Osteoblast (primary cell): Measurements from ENCODE around the gene IDS. TPM values are rescaled to one million over a fixed set of nuclear protein-coding genes. Genes with fewer than 3 reads are reported as not detected.
"Not testable (repeated sequence)": the region's sequence is repeated elsewhere in the genome, so short reads cannot be mapped to it uniquely, and the experiment has no call there.

ENCODE experiments used
- DNase-seq: peaks from one replicate; pipeline ENCODE4 v3.0.0; 2011; ENCODE audit warnings: low spot score, mixed read lengths; ENCODE audit not compliant: insufficient read length; ENCODE audit errors: missing footprints
- H2AFZ ChIP-seq: 2 replicates; pipeline ENCODE4 v1.6.0; 2011; ENCODE audit warnings: mild to moderate bottlenecking, low read length
- H3K27ac ChIP-seq: 2 replicates; pipeline ENCODE4 v1.5.1; 2011; ENCODE audit warnings: mild to moderate bottlenecking, low read depth, low read length, moderate library complexity
- H3K27me3 ChIP-seq: 2 replicates; pipeline ENCODE4 v1.6.0; 2012; ENCODE audit warnings: mild to moderate bottlenecking, control low read depth, inconsistent platforms, low read length, moderate library complexity; ENCODE audit not compliant: insufficient read depth
- H3K36me3 ChIP-seq: 2 replicates; pipeline ENCODE4 v1.5.1; 2011; ENCODE audit warnings: mild to moderate bottlenecking, low read length, control low read depth, moderate library complexity; ENCODE audit not compliant: insufficient read depth
- H3K4me1 ChIP-seq: 2 replicates; pipeline ENCODE4 v1.5.1; 2011; ENCODE audit warnings: mild to moderate bottlenecking, low read length, control low read depth, moderate library complexity; ENCODE audit not compliant: insufficient read depth
- H3K4me2 ChIP-seq: 2 replicates; pipeline ENCODE4 v1.6.0; 2011; ENCODE audit warnings: mild to moderate bottlenecking, low read length; ENCODE audit not compliant: insufficient read depth
- H3K4me3 ChIP-seq: fragments of 200-600 bp; sonication (generic); 3 replicates; pipeline ENCODE4 v1.5.1; 2012; ENCODE audit warnings: mild to moderate bottlenecking, low read length, inconsistent platforms; ENCODE audit not compliant: insufficient read depth
- H3K79me2 ChIP-seq: 2 replicates; pipeline ENCODE4 v1.6.0; 2012; ENCODE audit warnings: mild to moderate bottlenecking, low read length, control low read depth, inconsistent platforms; ENCODE audit not compliant: insufficient read depth
- H3K9me3 ChIP-seq: 2 replicates; pipeline ENCODE4 v1.5.1; 2011; ENCODE audit warnings: low read depth, low read length, control low read depth
- H4K20me1 ChIP-seq: 2 replicates; pipeline ENCODE4 v1.6.0; 2012; ENCODE audit warnings: mild to moderate bottlenecking, low read length, control low read depth; ENCODE audit not compliant: insufficient read depth
- CTCF ChIP-seq: IDR thresholded peaks from 2 replicates; pipeline ENCODE4 v1.5.1; 2011; ENCODE audit warnings: mild to moderate bottlenecking, low read depth, low read length, moderate library complexity; ENCODE audit errors: extremely low read depth
- total RNA-seq: library from RNA; depleted of rRNA; stranded (reverse); fragments of >200 nt; gene quantifications from 2 replicates; pipeline ENCODE4 v1.2.3, GENCODE V29; 2012

The IDS gene
- total RNA-seq, 1 donor: 48.9 TPM

- Histone ChIP-seq H4K20me1 (no peaks in the 10 kb centered on the region), H3K4me3 (peak overlapping the region; percentile 68), H3K27me3 (no peaks in the 10 kb centered on the region), H3K4me1 (peaks cover 4% of the 10 kb centered on the region), H3K36me3 (no peaks in the 10 kb centered on the region), H3K9me3 (no peaks in the 10 kb centered on the region), H3K79me2 (peaks cover 4% of the 10 kb centered on the region), H3K4me2 (peak overlapping the region; percentile 60), H3K27ac (peak overlapping the region; percentile 8), H2AFZ (peak overlapping the region; percentile 74)
- peak; percentile 85 for DNase-seq
- TF ChIP-seq CTCF: no peak
Observed at GRCh38 chrX:149539283-149540130, 34.4 kb upstream of the IDS start.

- not testable (repeated sequence) for H3K9me3 ChIP-seq, H4K20me1 ChIP-seq, H3K4me1 ChIP-seq, H3K36me3 ChIP-seq, H3K4me3 ChIP-seq, H3K27ac ChIP-seq, H2AFZ ChIP-seq, H3K4me2 ChIP-seq, H3K27me3 ChIP-seq, DNase-seq, H3K79me2 ChIP-seq
Observed at GRCh38 chrX:149537474-149537873, 32.4 kb upstream of the IDS start.

GRCh38 chrX:149534926-149535602 lies 30.0 kb upstream of the IDS start:
- not testable (repeated sequence) for H3K27me3 ChIP-seq, H3K4me1 ChIP-seq, H3K9me3 ChIP-seq, H3K36me3 ChIP-seq, H3K4me3 ChIP-seq, H3K4me2 ChIP-seq, H3K27ac ChIP-seq, H3K79me2 ChIP-seq, H2AFZ ChIP-seq, H4K20me1 ChIP-seq
- DNase-seq: peak; percentile 26

- not testable (repeated sequence) for H3K4me3 ChIP-seq, H4K20me1 ChIP-seq, H3K4me2 ChIP-seq, DNase-seq, H3K79me2 ChIP-seq, H3K36me3 ChIP-seq, H2AFZ ChIP-seq, H3K9me3 ChIP-seq, H3K27me3 ChIP-seq, H3K4me1 ChIP-seq, H3K27ac ChIP-seq
Observed at GRCh38 chrX:149533999-149534398, 28.9 kb upstream of the IDS start.

GRCh38 chrX:149532868-149533267 lies 27.8 kb upstream of the IDS start:
- H3K4me3 ChIP-seq, H4K20me1 ChIP-seq, H3K36me3 ChIP-seq, H3K9me3 ChIP-seq, H3K79me2 ChIP-seq, H3K4me1 ChIP-seq, H2AFZ ChIP-seq, DNase-seq, H3K4me2 ChIP-seq, H3K27ac ChIP-seq, H3K27me3 ChIP-seq: not testable (repeated sequence)
